Measurements from ENCODE around the gene HSPB7. TPM values are rescaled to one million over a fixed set of nuclear protein-coding genes. Genes with fewer than 3 reads are reported as not detected.

Gene HSPB7
- total RNA-seq, 1 experiment from 2014 or later: 0.11 TPM

- no peak for ATAC-seq
- H3K36me3 Mint-ChIP-seq: no peaks in the 10 kb centered on the region
These were observed 26.1 kb upstream of the HSPB7 start for GRCh38 chr1:16043950-16044349.

More at GRCh38 chr1:16043950-16044349, 26.1 kb upstream of the HSPB7 start:
- CTCF ChIA-PET: interaction anchor here (1.3 to 1.8 kb wide), 3 partner anchors 13 to 29 kb away, joined by 3 to 5 read pairs (median 4); partner anchors contain the start of gene FAM131C
- H3K9me3 Mint-ChIP-seq: no peaks in the 10 kb centered on the region
- H3K27me3 Mint-ChIP-seq (ENCODE audit: low read depth): peaks cover 8% of the 10 kb centered on the region
- no peaks in the 10 kb centered on the region for H3K4me1 Mint-ChIP-seq
- no peak for DNase-seq (ENCODE audit: low spot score)
- TF ChIP-seq CREM (CRISPR knock-in tag; IDR thresholded peaks at IDR 0.05): no peak
- no peak for TF ChIP-seq GABPB1 (CRISPR knock-in tag; IDR thresholded peaks at IDR 0.05)
- TF ChIP-seq KAT7 (CRISPR knock-in tag; IDR thresholded peaks at IDR 0.05; ENCODE audit: borderline replicate concordance): no peak
- no peak for TF ChIP-seq ZNF121 (CRISPR knock-in tag; IDR thresholded peaks at IDR 0.05)
- TF ChIP-seq AR (CRISPR knock-in tag; IDR thresholded peaks at IDR 0.05): no peak
- TF ChIP-seq FOXP4 (CRISPR knock-in tag; IDR thresholded peaks at IDR 0.05): no peak
- TF ChIP-seq, protein P1, sequence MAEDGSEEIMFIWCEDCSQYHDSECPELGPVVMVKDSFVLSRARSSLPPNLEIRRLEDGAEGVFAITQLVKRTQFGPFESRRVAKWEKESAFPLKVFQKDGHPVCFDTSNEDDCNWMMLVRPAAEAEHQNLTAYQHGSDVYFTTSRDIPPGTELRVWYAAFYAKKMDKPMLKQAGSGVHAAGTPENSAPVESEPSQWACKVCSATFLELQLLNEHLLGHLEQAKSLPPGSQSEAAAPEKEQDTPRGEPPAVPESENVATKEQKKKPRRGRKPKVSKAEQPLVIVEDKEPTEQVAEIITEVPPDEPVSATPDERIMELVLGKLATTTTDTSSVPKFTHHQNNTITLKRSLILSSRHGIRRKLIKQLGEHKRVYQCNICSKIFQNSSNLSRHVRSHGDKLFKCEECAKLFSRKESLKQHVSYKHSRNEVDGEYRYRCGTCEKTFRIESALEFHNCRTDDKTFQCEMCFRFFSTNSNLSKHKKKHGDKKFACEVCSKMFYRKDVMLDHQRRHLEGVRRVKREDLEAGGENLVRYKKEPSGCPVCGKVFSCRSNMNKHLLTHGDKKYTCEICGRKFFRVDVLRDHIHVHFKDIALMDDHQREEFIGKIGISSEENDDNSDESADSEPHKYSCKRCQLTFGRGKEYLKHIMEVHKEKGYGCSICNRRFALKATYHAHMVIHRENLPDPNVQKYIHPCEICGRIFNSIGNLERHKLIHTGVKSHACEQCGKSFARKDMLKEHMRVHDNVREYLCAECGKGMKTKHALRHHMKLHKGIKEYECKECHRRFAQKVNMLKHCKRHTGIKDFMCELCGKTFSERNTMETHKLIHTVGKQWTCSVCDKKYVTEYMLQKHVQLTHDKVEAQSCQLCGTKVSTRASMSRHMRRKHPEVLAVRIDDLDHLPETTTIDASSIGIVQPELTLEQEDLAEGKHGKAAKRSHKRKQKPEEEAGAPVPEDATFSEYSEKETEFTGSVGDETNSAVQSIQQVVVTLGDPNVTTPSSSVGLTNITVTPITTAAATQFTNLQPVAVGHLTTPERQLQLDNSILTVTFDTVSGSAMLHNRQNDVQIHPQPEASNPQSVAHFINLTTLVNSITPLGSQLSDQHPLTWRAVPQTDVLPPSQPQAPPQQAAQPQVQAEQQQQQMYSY (CRISPR knock-in tag; IDR thresholded peaks at IDR 0.05): no peak
- TF ChIP-seq, protein P2, sequence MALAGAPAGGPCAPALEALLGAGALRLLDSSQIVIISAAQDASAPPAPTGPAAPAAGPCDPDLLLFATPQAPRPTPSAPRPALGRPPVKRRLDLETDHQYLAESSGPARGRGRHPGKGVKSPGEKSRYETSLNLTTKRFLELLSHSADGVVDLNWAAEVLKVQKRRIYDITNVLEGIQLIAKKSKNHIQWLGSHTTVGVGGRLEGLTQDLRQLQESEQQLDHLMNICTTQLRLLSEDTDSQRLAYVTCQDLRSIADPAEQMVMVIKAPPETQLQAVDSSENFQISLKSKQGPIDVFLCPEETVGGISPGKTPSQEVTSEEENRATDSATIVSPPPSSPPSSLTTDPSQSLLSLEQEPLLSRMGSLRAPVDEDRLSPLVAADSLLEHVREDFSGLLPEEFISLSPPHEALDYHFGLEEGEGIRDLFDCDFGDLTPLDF (CRISPR knock-in tag; IDR thresholded peaks at IDR 0.05): no peak
- no peak for TF ChIP-seq USF1 (CRISPR knock-in tag; IDR thresholded peaks at IDR 0.05)
- no peak for TF ChIP-seq NR1H2 (CRISPR knock-in tag; IDR thresholded peaks at IDR 0.05)
- no peak for TF ChIP-seq ZNF281 (CRISPR knock-in tag; IDR thresholded peaks at IDR 0.05)
- TF ChIP-seq ZNF232 (CRISPR knock-in tag; IDR thresholded peaks at IDR 0.05): no peak
- TF ChIP-seq FOXP1 (CRISPR knock-in tag; IDR thresholded peaks at IDR 0.05; ENCODE audit: borderline replicate concordance): no peak
- no peak for TF ChIP-seq MYBL2 (CRISPR knock-in tag; IDR thresholded peaks at IDR 0.05)
- no peak for TF ChIP-seq NFE2L1 (CRISPR knock-in tag; IDR thresholded peaks at IDR 0.05)
- TF ChIP-seq ZNF671 (CRISPR knock-in tag; IDR thresholded peaks at IDR 0.05): no peak
- no peak for TF ChIP-seq ESRRA (CRISPR knock-in tag; IDR thresholded peaks at IDR 0.05; ENCODE audit: borderline replicate concordance)
- H3K4me3 Mint-ChIP-seq: no peak overlapping the region
- H3K27ac Mint-ChIP-seq: no peak overlapping the region
- POLR2A ChIA-PET: no interaction called here

All from WTC11 (cell line).